ENCODE measurements around the gene MST1. TPM values are rescaled to one million over a fixed set of nuclear protein-coding genes. Genes with fewer than 3 reads are reported as not detected.

The MST1 gene
- total RNA-seq, 1 donor from 2014 or later: 2.7 TPM

- no peaks in the 10 kb centered on the region for H3K9me3 ChIP-seq (ENCODE audit: low read depth)
- H3K4me3 ChIP-seq: no peak overlapping the region
- Mint-ChIP-seq H3K27ac (no peak overlapping the region), H3K4me1 (peaks cover 4% of the 10 kb centered on the region), H3K27me3 (ENCODE audit: insufficient read depth, low read depth) (peaks cover 3% of the 10 kb centered on the region), H3K36me3 (no peaks in the 10 kb centered on the region), H3K4me3 (no peak overlapping the region), H3K9me3 (no peaks in the 10 kb centered on the region)
- H3K27ac ChIP-seq: no peak overlapping the region
- TF ChIP-seq EZH2 (IDR thresholded peaks at IDR 0.05) (no peak), EZH2phosphoT487 (IDR thresholded peaks at IDR 0.05) (no peak), CTCF (IDR thresholded peaks at IDR 0.05) (no peak)
- no peaks in the 10 kb centered on the region for H3K79me2 ChIP-seq (ENCODE audit: low read depth)
- no peaks in the 10 kb centered on the region for H3K36me3 ChIP-seq
- H3K27me3 ChIP-seq: no peaks in the 10 kb centered on the region
- H3F3A ChIP-seq (ENCODE audit: low read depth): no peaks in the 10 kb centered on the region
- no peak overlapping the region for H2AFZ ChIP-seq (replicated peaks)
- no peaks in the 10 kb centered on the region for H4K20me1 ChIP-seq (ENCODE audit: low read depth)
- H3K9ac ChIP-seq: no peak overlapping the region
- H3K4me1 ChIP-seq: no peaks in the 10 kb centered on the region
- H3K4me2 ChIP-seq: no peak overlapping the region
- no peak for DNase-seq (ENCODE audit: low spot score)
These were observed 39.1 kb downstream of the MST1 start for GRCh38 chr3:49650177-49650576.

- no peak for DNase-seq (ENCODE audit: low spot score)
- H3K36me3 Mint-ChIP-seq: no peaks in the 10 kb centered on the region
These were observed 39.7 kb downstream of the MST1 start for GRCh38 chr3:49649576-49649975.

GRCh38 chr3:49648354-49649019, 40.8 kb downstream of the MST1 start:
- no peak overlapping the region for H3K9ac ChIP-seq
- no peaks in the 10 kb centered on the region for H3K9me3 Mint-ChIP-seq
- H3K4me1 Mint-ChIP-seq: peaks cover 4% of the 10 kb centered on the region
- DNase-seq (ENCODE audit: low spot score): no peak
- H3K4me1 ChIP-seq: no peaks in the 10 kb centered on the region
- TF ChIP-seq EZH2phosphoT487 (IDR thresholded peaks at IDR 0.05) (no peak), CTCF (IDR thresholded peaks at IDR 0.05) (no peak), EZH2 (IDR thresholded peaks at IDR 0.05) (no peak)
- no peaks in the 10 kb centered on the region for H3K9me3 ChIP-seq (ENCODE audit: low read depth)
- no peak overlapping the region for H3K27ac ChIP-seq
- H3K27me3 ChIP-seq: no peaks in the 10 kb centered on the region
- no peaks in the 10 kb centered on the region for H3K79me2 ChIP-seq (ENCODE audit: low read depth)
- no peak overlapping the region for H2AFZ ChIP-seq (replicated peaks)
- H3K4me3 ChIP-seq: no peak overlapping the region
- H3F3A ChIP-seq (ENCODE audit: low read depth): no peaks in the 10 kb centered on the region
- H3K4me3 Mint-ChIP-seq: no peak overlapping the region
- H3K4me2 ChIP-seq: no peak overlapping the region
- no peaks in the 10 kb centered on the region for H3K36me3 ChIP-seq
- peaks cover 3% of the 10 kb centered on the region for H3K27me3 Mint-ChIP-seq (ENCODE audit: insufficient read depth, low read depth)
- no peak overlapping the region for H3K27ac Mint-ChIP-seq
- H4K20me1 ChIP-seq (ENCODE audit: low read depth): no peaks in the 10 kb centered on the region
- H3K36me3 Mint-ChIP-seq: no peaks in the 10 kb centered on the region

More at GRCh38 chr3:49649576-49649975, 39.7 kb downstream of the MST1 start:
- H3K79me2 ChIP-seq (ENCODE audit: low read depth): no peaks in the 10 kb centered on the region
- H3K27me3 ChIP-seq: no peaks in the 10 kb centered on the region
- Mint-ChIP-seq H3K27me3 (ENCODE audit: insufficient read depth, low read depth) (peaks cover 3% of the 10 kb centered on the region), H3K27ac (no peak overlapping the region), H3K9me3 (no peaks in the 10 kb centered on the region), H3K4me1 (peaks cover 4% of the 10 kb centered on the region), H3K4me3 (no peak overlapping the region)
- no peak overlapping the region for H3K4me2 ChIP-seq
- H3K4me3 ChIP-seq: no peak overlapping the region
- no peaks in the 10 kb centered on the region for H4K20me1 ChIP-seq (ENCODE audit: low read depth)
- H3F3A ChIP-seq (ENCODE audit: low read depth): no peaks in the 10 kb centered on the region
- no peak overlapping the region for H3K27ac ChIP-seq
- no peaks in the 10 kb centered on the region for H3K4me1 ChIP-seq
- no peak overlapping the region for H3K9ac ChIP-seq
- TF ChIP-seq EZH2 (IDR thresholded peaks at IDR 0.05): no peak
- no peak for TF ChIP-seq CTCF (IDR thresholded peaks at IDR 0.05)
- no peak for TF ChIP-seq EZH2phosphoT487 (IDR thresholded peaks at IDR 0.05)
- H2AFZ ChIP-seq (replicated peaks): no peak overlapping the region
- H3K36me3 ChIP-seq: no peaks in the 10 kb centered on the region
- no peaks in the 10 kb centered on the region for H3K9me3 ChIP-seq (ENCODE audit: low read depth)
